GM19372 (cell line): ENCODE data around the gene PSMB5.

ENCODE experiments used
- ATAC-seq: cut with Tn5 transposase; IDR thresholded peaks from one replicate; pipeline ENCODE4 v1.9.1; 2021; ENCODE audit warnings: mild to moderate bottlenecking, low read depth, moderate library complexity; ENCODE audit not compliant: unreplicated experiment

The PSMB5 gene

GRCh38 chr14:23034498-23035302 lies at the start of gene PSMB5:
PSMB5 (minus strand) TSS chr14:23034900; CDS start chr14:23034881, 19 bp downstream.
- ATAC-seq: peak; percentile 87

GRCh38 chr14:23080474-23080873 lies 45.8 kb upstream of the PSMB5 start:
- no peak for ATAC-seq

GRCh38 chr14:23079716-23080115 lies 45.0 kb upstream of the PSMB5 start:
- ATAC-seq: no peak

- no peak for ATAC-seq
Measured at GRCh38 chr14:23078692-23079116, 44.0 kb upstream of the PSMB5 start.

- ATAC-seq: no peak
Measured at GRCh38 chr14:23077962-23078361, 43.3 kb upstream of the PSMB5 start.

GRCh38 chr14:23076785-23077408 lies 42.2 kb upstream of the PSMB5 start:
- ATAC-seq: no peak

- no peak for ATAC-seq
Measured at GRCh38 chr14:23074906-23075305, 40.2 kb upstream of the PSMB5 start.

GRCh38 chr14:23071921-23072539 lies 37.3 kb upstream of the PSMB5 start:
- no peak for ATAC-seq

GRCh38 chr14:23071244-23071920 lies 36.7 kb upstream of the PSMB5 start:
- peak; percentile 90 for ATAC-seq

GRCh38 chr14:23070262-23071129 lies 35.8 kb upstream of the PSMB5 start:
- no peak for ATAC-seq

- ATAC-seq: no peak
Measured at GRCh38 chr14:23069413-23069806, 34.7 kb upstream of the PSMB5 start.

GRCh38 chr14:23068789-23069412 lies 34.2 kb upstream of the PSMB5 start:
- ATAC-seq: peak; percentile 55

- ATAC-seq: no peak
Measured at GRCh38 chr14:23067847-23068788, 33.4 kb upstream of the PSMB5 start.

GRCh38 chr14:23066855-23067744 lies 32.4 kb upstream of the PSMB5 start:
- ATAC-seq: no peak

GRCh38 chr14:23066368-23066767 lies 31.7 kb upstream of the PSMB5 start:
- ATAC-seq: no peak

- ATAC-seq: no peak
Measured at GRCh38 chr14:23063601-23064000, 28.9 kb upstream of the PSMB5 start.

GRCh38 chr14:23062002-23062401 lies 27.3 kb upstream of the PSMB5 start:
- ATAC-seq: no peak
